Activated CD8-positive, alpha-beta memory T cell treated with anti-CD3 and anti-CD28 coated beads for 48 hours (primary cell): Measurements from ENCODE around the gene TMEM221.

ENCODE experiments used
- DNase-seq, 3 experiments: peaks; one replicate each; pipeline ENCODE4 v3.0.0-alpha.2; 2020; ENCODE audit warnings: low read depth in 2 of 3, low spot score in 2 of 3

Gene TMEM221

GRCh38 chr19:17445526-17446165 lies 2.8 kb downstream of the TMEM221 start:
- no peak for DNase-seq

- no peak for DNase-seq
Measured at GRCh38 chr19:17441241-17442021, 7.0 kb downstream of the TMEM221 start.

GRCh38 chr19:17436874-17437267 lies 11.6 kb downstream of the TMEM221 start:
- DNase-seq, result no peak

- no peak for DNase-seq
Measured at GRCh38 chr19:17436094-17436873, 12.2 kb downstream of the TMEM221 start.

- DNase-seq, result no peak
Measured at GRCh38 chr19:17435218-17435617, 13.2 kb downstream of the TMEM221 start.

- DNase-seq, result no peak
Measured at GRCh38 chr19:17431417-17431816, 17.1 kb downstream of the TMEM221 start.

- no peak for DNase-seq
Measured at GRCh38 chr19:17429641-17430113, 18.8 kb downstream of the TMEM221 start.

- DNase-seq, result no peak
Measured at GRCh38 chr19:17424743-17425365, 23.6 kb downstream of the TMEM221 start.

GRCh38 chr19:17423429-17424208 lies 24.8 kb downstream of the TMEM221 start:
- DNase-seq, result no peak

- no peak for DNase-seq
Measured at GRCh38 chr19:17421942-17422341, 26.5 kb downstream of the TMEM221 start.

- no peak for DNase-seq
Measured at GRCh38 chr19:17420475-17420924, 28.0 kb downstream of the TMEM221 start.

- DNase-seq, result peak; percentile 71 to 91 (median 86)
Measured at GRCh38 chr19:17419621-17420474, 28.6 kb downstream of the TMEM221 start, which contains the start of gene MVB12A. MVB12A (plus strand) TSS chr19:17420047; CDS start chr19:17420136, 89 bp downstream.

- no peak for DNase-seq
Measured at GRCh38 chr19:17419154-17419620, 29.3 kb downstream of the TMEM221 start.

- no peak for DNase-seq
Measured at GRCh38 chr19:17418710-17419109, 29.8 kb downstream of the TMEM221 start.

- no peak for DNase-seq
Measured at GRCh38 chr19:17415121-17415520, 33.3 kb downstream of the TMEM221 start.

- no peak for DNase-seq
Measured at GRCh38 chr19:17414097-17414496, 34.4 kb downstream of the TMEM221 start.

GRCh38 chr19:17411801-17412200 lies 36.7 kb downstream of the TMEM221 start:
- DNase-seq, result no peak

GRCh38 chr19:17409990-17410389 lies 38.5 kb downstream of the TMEM221 start:
- DNase-seq, result no peak

- no peak for DNase-seq
Measured at GRCh38 chr19:17406887-17407196, 41.6 kb downstream of the TMEM221 start.
